Activated CD4-positive, alpha-beta T cell treated with anti-CD3 and anti-CD28 coated beads, Interleukin-2, amount 50 U/mL, for 48 hours (primary cell): Measurements from ENCODE around the gene COL5A1.

Source experiments
- DNase-seq, 2 experiments: peaks; one replicate each; pipeline ENCODE4 v3.0.0-alpha.2; 2020

Gene COL5A1

DNA sequence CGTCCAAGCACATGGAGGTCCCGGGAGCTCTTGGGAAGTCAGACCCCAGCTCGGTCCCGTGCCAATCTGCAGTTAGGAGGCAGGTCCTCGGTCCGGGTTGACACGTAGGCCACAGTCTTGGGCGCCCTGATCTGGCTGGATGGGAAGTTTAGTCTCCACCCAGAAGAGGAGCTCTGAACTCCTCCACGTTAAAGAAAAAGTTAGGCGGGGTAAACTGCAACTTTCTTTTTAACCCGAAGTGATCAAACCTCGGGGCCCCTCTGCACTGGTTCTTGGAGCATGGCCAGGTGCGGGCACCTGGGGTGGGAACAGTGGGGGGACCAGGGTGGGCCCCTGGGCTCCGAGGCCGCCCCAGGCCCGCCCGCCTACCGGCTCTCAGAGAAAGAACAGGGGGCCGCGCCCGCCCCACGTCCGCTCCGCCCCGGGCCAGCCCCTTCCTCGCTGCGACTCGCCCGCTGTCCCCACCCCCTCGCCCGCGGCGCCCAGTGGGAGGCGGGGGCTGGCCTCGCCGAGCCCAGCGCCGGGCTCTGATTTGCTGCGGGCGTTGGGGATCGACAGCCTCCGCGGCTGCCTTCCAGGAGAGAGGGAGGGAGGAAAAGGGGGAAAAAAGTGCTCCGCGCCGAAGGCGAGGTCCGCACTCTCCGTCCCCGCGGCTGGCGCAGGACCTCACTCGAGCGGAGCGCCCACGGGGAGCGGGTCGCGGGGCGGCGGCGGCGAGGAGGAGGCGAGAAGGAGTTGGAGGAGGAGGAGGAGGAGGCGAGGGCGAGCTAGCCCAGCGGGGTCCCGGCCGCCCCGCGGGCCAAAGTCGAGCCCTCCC, at the start of gene COL5A1:
COL5A1 (plus strand) TSS at position 631 of the 817 bp plus-strand sequence. CDS start 385 bp downstream, outside the sequence.
- DNase-seq, result peak; percentile 40 to 44

GRCh38 chr9:134592018-134592818, 49.4 kb upstream of the COL5A1 start:
- DNase-seq, result no peak

GRCh38 chr9:134592819-134593200, 48.8 kb upstream of the COL5A1 start:
- no peak for DNase-seq

DNA sequence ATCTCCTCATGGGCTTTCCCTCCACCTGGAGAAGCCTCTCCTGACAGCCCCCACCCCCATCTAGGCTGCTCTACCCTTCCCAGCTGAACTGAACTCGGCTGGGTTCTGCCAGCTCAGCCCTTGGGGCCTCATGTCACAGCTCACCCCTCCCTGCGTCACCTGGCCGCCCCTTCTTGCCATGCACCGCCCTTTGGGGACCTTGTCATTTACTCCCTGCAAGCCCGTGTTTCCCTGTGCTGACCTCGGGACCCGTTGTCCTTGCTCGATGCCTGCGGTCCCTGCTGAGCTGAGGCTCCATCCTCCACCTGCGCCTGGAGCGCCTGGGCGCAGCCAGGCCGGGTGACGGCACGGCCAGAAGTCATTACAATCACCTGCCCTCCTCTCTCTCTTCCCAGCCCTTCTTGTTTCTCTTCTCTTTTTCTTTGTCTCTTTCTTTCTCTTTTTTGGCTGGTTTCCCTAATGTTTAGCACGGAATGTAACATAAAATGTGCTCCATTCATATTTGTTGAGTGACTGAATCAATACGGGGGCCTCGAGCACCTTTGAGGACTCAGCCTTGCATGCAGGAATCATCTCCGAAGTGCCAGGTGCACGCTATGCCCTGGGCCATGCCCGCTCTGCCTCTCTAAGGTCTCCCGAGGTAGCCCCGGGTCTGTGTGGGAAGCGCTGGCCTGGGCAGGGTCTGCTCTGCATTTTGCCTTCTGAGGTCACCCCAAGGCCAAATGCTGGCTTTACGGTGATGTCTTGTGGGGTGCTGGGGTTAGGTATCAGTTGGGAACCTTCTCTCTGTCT, 48.1 kb upstream of the COL5A1 start:
- DNase-seq, result no peak

DNA sequence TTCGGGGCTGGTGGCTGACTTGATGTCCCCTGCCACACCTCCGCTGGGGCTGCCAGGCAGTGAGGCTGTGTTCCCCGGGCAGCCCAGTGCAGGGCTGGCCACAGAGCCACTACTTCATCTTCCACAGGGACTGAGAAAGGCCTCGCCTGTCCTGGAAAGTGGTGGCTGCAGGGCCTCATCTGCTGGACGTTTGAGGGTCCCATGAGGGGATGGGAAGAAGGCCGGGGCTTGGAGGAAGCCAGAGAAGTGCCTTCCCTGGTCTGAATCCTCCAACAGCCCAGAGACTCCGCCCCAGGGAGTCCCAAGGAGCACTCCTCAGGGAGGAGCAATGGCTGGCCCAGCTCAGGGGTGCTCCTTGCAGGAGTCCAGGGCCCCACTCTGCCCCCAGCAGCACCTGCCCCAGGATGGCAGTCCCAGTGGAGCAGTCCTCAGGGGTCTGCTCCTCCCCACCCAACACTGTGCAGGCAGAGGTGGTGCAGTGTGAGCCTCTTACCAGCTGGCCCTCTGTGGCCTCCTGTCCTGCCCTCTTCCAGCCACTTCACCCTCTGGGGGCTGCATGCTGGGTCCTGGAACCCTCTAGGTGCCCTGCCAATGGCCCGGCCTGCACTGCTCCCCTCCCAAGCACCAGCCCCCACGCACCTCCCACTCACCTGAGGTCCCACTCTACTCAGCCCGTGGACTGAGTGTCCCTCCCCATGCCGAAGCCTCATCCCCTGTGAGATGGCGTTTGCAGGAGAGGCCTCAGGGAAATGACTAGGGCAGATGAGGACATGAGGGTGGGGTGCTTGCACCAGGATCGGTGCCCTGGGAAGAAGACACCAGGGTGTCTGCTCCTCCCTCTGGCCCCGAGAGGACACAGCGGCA, 47.3 kb upstream of the COL5A1 start:
- DNase-seq, result no peak

- DNase-seq, result no peak
These were observed 46.6 kb upstream of the COL5A1 start for GRCh38 chr9:134595014-134595413.

DNA sequence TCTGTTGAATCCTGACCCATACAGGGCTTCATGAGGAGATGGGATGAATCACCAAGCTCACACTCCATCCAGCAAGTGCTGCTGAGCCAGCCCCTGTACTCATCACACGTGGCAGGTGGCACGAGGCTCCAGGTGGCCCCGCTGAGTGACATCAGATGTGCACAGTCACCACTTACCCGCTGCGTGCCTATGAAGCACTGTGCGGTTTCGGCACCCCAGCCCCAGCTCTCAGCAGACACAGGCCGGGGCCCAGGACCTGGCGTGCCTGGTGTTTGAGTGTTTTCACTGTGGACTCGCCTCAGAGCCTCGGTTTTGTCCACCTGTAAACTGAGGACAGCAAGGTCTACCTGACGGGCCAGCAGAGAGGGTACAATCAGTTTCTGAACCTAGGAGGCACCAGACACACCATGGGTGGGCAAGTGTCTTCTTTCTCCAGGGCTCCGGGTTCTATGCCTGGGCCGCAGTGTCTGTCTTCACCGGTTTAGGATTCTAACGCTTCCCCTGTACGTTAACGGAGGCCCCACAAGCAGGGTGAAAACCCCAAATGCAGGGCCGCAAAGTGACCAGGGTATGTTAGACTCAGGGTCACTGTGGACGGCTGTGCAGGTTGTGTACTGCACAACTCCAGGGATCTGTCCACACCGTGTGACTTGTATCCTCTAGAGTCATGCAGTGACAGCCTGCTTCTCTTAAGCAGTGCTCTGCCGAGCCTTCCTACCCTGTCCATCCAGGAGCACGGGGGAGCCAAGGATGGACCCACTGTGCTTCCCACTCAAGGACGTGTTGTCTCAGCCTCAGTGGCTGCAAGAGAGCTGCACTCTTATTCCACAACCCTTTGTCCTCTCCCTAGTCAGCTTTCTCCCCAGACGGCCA, 44.3 kb upstream of the COL5A1 start:
- no peak for DNase-seq

DNA sequence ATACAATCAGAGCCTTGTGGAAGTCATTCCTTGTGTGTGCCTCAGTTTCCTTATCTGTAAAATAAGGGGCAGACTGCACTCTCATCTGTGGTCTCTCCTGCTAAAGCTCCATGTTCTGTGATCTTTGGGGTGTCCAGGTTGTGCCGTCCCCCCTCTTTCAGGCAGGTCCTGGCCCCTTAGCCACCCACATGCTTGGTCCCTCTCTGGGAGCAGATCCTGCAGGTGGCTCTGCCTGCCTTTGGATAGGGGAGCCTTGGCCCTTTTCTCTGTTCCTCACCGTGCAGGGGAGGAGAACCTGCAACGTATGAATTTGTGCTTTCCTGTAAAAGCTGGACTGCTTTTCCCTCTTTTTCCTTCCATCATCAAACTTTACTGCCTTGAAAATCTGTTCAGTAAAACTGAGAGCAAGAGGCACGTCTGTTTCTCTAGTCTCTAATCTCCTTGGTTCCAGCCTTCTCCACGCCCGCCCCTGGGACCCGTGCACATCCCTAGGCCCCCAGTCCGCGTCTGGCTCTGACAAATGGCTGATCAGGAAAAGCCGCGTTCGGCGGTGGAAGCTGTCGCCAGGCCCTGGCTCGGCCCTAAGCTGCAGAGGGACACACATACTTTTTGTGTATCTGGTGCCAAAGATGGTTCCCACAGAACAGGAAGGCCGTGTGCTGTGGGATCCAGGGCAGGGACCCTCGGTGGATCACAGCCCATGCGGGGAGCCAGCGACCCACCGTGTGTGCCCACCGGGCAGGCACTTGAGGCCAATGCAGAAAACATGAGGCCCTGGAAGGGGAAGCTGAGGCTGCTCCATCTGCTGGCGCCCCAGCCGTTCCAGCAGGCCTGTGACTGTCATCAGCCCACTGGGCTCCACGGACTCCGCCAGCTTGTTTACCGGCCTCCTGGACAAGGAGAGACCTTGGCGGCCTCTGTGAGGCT, 43.4 kb upstream of the COL5A1 start:
- no peak for DNase-seq

DNA sequence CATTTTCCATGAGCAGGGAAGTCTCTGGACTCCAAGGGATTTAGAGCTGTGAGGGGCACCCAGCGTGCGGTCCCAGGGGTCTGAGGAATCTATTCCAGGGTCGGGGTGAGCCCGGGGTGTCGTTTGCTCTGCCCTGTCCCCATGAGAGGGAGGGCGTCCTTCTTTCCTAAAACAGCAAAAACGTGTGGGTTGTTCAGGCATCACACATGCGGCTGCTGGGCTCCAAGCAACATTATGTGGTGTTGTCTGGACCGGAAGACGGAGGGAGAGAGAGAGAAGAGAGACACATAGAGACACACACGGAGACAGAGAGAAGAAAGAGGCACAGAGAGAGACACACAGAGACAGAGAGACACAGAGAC, 42.7 kb upstream of the COL5A1 start:
- no peak for DNase-seq

DNA sequence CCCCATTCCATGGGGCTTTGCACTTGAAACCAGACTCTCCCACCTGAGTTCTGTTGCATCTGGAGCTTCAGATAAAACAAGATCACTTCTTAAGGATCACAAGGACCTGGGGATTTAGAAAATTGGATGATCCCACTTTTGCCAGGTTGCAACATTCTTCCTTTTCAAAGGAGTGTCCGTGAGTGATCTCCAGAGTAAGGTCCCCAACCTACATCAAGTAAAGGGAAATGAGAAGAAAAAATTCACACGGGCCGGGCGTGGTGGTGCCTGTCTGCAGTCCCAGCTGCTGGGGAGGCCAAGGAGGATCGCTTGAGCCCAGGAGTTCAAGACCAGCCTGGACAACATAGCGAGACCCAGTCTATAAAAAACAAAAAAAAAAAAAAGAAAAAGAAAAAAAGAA, 41.2 kb upstream of the COL5A1 start:
- no peak for DNase-seq

DNA sequence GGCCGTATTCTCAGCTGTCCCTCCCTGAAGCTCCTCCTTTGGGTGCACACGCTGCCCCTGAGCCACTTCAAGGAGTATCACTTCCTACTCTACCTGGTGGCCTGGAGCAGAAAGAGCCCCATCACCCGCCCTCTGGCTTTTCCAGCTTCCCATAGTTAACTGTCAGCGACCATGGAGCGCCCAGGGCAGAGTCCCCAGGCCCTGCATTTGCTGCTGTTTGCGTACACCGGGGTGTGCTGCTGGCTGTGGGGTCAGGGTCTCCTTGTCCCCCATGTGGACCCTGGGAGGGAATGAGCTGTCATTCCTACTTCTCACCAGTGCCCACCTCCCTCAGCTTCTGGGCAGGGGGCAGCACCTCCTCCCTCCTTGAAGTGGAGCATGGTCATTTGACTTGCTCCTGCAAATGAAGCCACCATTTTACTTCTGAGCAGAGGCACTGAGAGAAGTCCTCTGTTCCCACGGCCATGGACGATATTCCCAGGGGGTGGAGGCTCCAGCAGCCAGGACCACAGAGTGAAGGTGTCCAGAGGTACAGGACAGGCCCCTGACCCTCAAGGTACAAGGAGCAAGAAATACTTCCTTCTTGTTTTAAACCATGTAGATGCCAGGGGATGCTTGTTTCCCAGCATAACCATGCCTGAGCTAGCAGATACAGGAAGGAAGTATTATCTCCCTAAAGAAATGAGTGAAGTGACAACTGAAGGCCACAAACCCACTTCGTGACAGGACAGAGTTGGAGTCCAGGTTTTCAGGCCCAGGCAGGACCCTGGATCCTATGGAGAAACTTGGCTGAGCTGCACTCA, 40.6 kb upstream of the COL5A1 start:
- DNase-seq, result no peak

GRCh38 chr9:134601764-134602163, 39.8 kb upstream of the COL5A1 start:
- DNase-seq, result no peak

GRCh38 chr9:134602547-134603362, 38.8 kb upstream of the COL5A1 start:
- no peak for DNase-seq

GRCh38 chr9:134604834-134605233, 36.8 kb upstream of the COL5A1 start:
- no peak for DNase-seq

GRCh38 chr9:134605351-134605965, 36.1 kb upstream of the COL5A1 start:
- no peak for DNase-seq

- DNase-seq, result no peak
These were observed 35.6 kb upstream of the COL5A1 start for GRCh38 chr9:134605966-134606357.

GRCh38 chr9:134606951-134607731, 34.5 kb upstream of the COL5A1 start:
- peak in 1 of 2 experiments; percentile 6 for DNase-seq
